ENCODE data around the gene SERPINB8. TPM values are rescaled to one million over a fixed set of nuclear protein-coding genes. Genes with fewer than 3 reads are reported as not detected.

SERPINB8 gene
- total and polyA plus RNA-seq, 4 donors = 5.7 to 29.6 (median 19.1) TPM

- Histone ChIP-seq H3K27me3 (ENCODE audit: control insufficient read depth in 3 of 3, insufficient read depth in 3 of 3, low read length in 2 of 3) (no peaks in the 10 kb centered on the region), H3K36me3 (ENCODE audit: control insufficient read depth in 4 of 4, insufficient read depth in 4 of 4, low read length in 4 of 4) (no peaks in the 10 kb centered on the region), H3K9ac (ENCODE audit: insufficient read depth in 1 of 2, low read length in 2 of 2) (no peak overlapping the region), H3K4me1 (ENCODE audit: control insufficient read depth in 5 of 5, insufficient read depth in 5 of 5, low read length in 5 of 5) (no peaks in the 10 kb centered on the region), H3K4me3 (no peak overlapping the region), H3K9me3 (ENCODE audit: control insufficient read depth in 4 of 4, insufficient read depth in 3 of 4, low read length in 3 of 4) (no peaks in the 10 kb centered on the region), H3K27ac (ENCODE audit: low read depth in 1 of 2, low read length in 1 of 2) (no peak overlapping the region)
- DNase-seq (no peak), ATAC-seq (ENCODE audit: insufficient read depth, low FRiP score) (no peak)
- no peak for TF ChIP-seq CTCF (IDR thresholded peaks at IDR 0.05; ENCODE audit: control extremely low read depth, extremely low read depth)
- 95 to 100% methylated on average over 3 of the region's 3 CpGs for WGBS, 2 donors
These were observed 39.4 kb downstream of the SERPINB8 start for GRCh38 chr18:64009305-64009704.

GRCh38 chr18:64011513-64011912 lies 41.6 kb downstream of the SERPINB8 start:
- no peak for ATAC-seq (ENCODE audit: insufficient read depth, low FRiP score)
- WGBS, 2 donors = 88 to 90% methylated on average over 2 of the region's 2 CpGs

GRCh38 chr18:64017870-64018269 lies 48.0 kb downstream of the SERPINB8 start:
- Histone ChIP-seq H3K27me3 (ENCODE audit: control insufficient read depth in 3 of 3, insufficient read depth in 3 of 3, low read length in 2 of 3) (peaks cover 0 to 2% (median 0%) of the 10 kb centered on the region in 3 donors), H3K27ac (ENCODE audit: low read depth in 1 of 2, low read length in 1 of 2) (no peak overlapping the region), H3K4me1 (ENCODE audit: control insufficient read depth in 5 of 5, insufficient read depth in 5 of 5, low read length in 5 of 5) (no peaks in the 10 kb centered on the region), H3K36me3 (ENCODE audit: control insufficient read depth in 4 of 4, insufficient read depth in 4 of 4, low read length in 4 of 4) (no peaks in the 10 kb centered on the region), H3K4me3 (no peak overlapping the region), H3K9ac (ENCODE audit: insufficient read depth in 1 of 2, low read length in 2 of 2) (no peak overlapping the region), H3K9me3 (ENCODE audit: control insufficient read depth in 4 of 4, insufficient read depth in 3 of 4, low read length in 3 of 4) (no peaks in the 10 kb centered on the region)
- TF ChIP-seq CTCF (IDR thresholded peaks at IDR 0.05; ENCODE audit: control extremely low read depth, extremely low read depth) = no peak
- 20 to 21% methylated on average over 1 of the region's 1 CpG for WGBS, 2 donors
- DNase-seq = peak in 2 of 3 donors; percentile 45 to 53
- no peak for ATAC-seq (ENCODE audit: insufficient read depth, low FRiP score)

More at GRCh38 chr18:64011513-64011912, 41.6 kb downstream of the SERPINB8 start:
- no peak for DNase-seq
- no peaks in the 10 kb centered on the region for H3K9me3 ChIP-seq (ENCODE audit: control insufficient read depth in 4 of 4, insufficient read depth in 3 of 4, low read length in 3 of 4)
- H3K27ac ChIP-seq (ENCODE audit: low read depth in 1 of 2, low read length in 1 of 2) = no peak overlapping the region
- H3K36me3 ChIP-seq (ENCODE audit: control insufficient read depth in 4 of 4, insufficient read depth in 4 of 4, low read length in 4 of 4) = no peaks in the 10 kb centered on the region
- no peak overlapping the region for H3K9ac ChIP-seq (ENCODE audit: insufficient read depth in 1 of 2, low read length in 2 of 2)
- H3K4me1 ChIP-seq (ENCODE audit: control insufficient read depth in 5 of 5, insufficient read depth in 5 of 5, low read length in 5 of 5) = no peaks in the 10 kb centered on the region
- H3K4me3 ChIP-seq = no peak overlapping the region
- no peak for TF ChIP-seq CTCF (IDR thresholded peaks at IDR 0.05; ENCODE audit: control extremely low read depth, extremely low read depth)
- H3K27me3 ChIP-seq (ENCODE audit: control insufficient read depth in 3 of 3, insufficient read depth in 3 of 3, low read length in 2 of 3) = peaks cover 0 to 2% (median 0%) of the 10 kb centered on the region in 3 donors

Measured in lung (tissue), 12 donors.